CD8-positive, alpha-beta memory T cell (primary cell): Measurements from ENCODE around the gene CDC25A. TPM values are rescaled to one million over a fixed set of nuclear protein-coding genes. Genes with fewer than 3 reads are reported as not detected.
A peak's percentile ranks its signal among the peaks of the same experiment; 100 is the strongest.

Source experiments
- CTCF ChIA-PET: fragments of 350-600 bp; sonication (Branson Sonifier 250); formaldehyde crosslinking; loops from one replicate; lab custom pipeline; 2021; ENCODE audit warnings: antibody characterized with exemption; lab: Charles Lee
- POLR2A ChIA-PET: fragments of 350-600 bp; sonication (Branson Sonifier 250); formaldehyde crosslinking; loops from one replicate; lab custom pipeline; 2021; ENCODE audit warnings: antibody characterized with exemption; lab: Charles Lee
- DNase-seq, 5 donors: peaks; one replicate each; pipeline versions ENCODE4 v3.0.0 to v3.0.0-alpha.2; 2020 to 2022; ENCODE audit warnings: mixed read lengths in 1 of 5
- H3K27ac ChIP-seq: one replicate; pipeline ENCODE4 v1.7.0; 2013; ENCODE audit warnings: low read depth, mild to moderate bottlenecking, low read length, moderate library complexity
- H3K27me3 ChIP-seq: 2 replicates; pipeline ENCODE4 v1.7.0; 2013; ENCODE audit warnings: low read length, mild to moderate bottlenecking; ENCODE audit not compliant: insufficient read depth, poor library complexity, severe bottlenecking
- H3K36me3 ChIP-seq: 2 replicates; pipeline ENCODE4 v1.7.0; 2013; ENCODE audit warnings: mild to moderate bottlenecking, low read length, moderate library complexity; ENCODE audit not compliant: insufficient read depth
- H3K4me1 ChIP-seq: 2 replicates; pipeline ENCODE4 v1.7.0; 2013; ENCODE audit warnings: mild to moderate bottlenecking, low read length, moderate library complexity; ENCODE audit not compliant: insufficient read depth
- H3K4me3 ChIP-seq: 2 replicates; pipeline ENCODE4 v1.7.0; 2013; ENCODE audit warnings: mild to moderate bottlenecking, low read length
- H3K9me3 ChIP-seq: 2 replicates; pipeline ENCODE4 v1.7.0; 2013; ENCODE audit warnings: mild to moderate bottlenecking, low read length
- H3K27ac Mint-ChIP-seq, 8 donors: one replicate each; pipeline ENCODE4 v1.8.0; 2020 to 2021; ENCODE audit warnings: mixed read lengths in 8 of 8, mild to moderate bottlenecking in 6 of 8, inconsistent platforms in 3 of 8, moderate library complexity in 3 of 8
- H3K27me3 Mint-ChIP-seq, 2 donors: one replicate each; pipeline ENCODE4 v1.8.0; 2020 to 2021; ENCODE audit warnings: mixed read lengths in 2 of 2, mild to moderate bottlenecking in 1 of 2, moderate library complexity in 1 of 2
- H3K36me3 Mint-ChIP-seq, 3 donors: one replicate each; pipeline ENCODE4 v1.8.0; 2020 to 2021; ENCODE audit warnings: mixed read lengths in 3 of 3, inconsistent platforms in 1 of 3, mild to moderate bottlenecking in 1 of 3
- H3K4me1 Mint-ChIP-seq, 3 donors: one replicate each; pipeline ENCODE4 v1.8.0; 2020 to 2021; ENCODE audit warnings: mixed read lengths in 3 of 3, inconsistent platforms in 1 of 3, mild to moderate bottlenecking in 1 of 3
- H3K4me3 Mint-ChIP-seq, 7 donors: one replicate each; pipeline ENCODE4 v1.8.0; 2020 to 2021; ENCODE audit warnings: mixed read lengths in 7 of 7, mild to moderate bottlenecking in 6 of 7, moderate library complexity in 4 of 7, inconsistent platforms in 2 of 7
- H3K9me3 Mint-ChIP-seq, 5 donors: one replicate each; pipeline ENCODE4 v1.8.0; 2020 to 2022; ENCODE audit warnings: mixed read lengths in 5 of 5, mild to moderate bottlenecking in 3 of 5, moderate library complexity in 2 of 5, inconsistent platforms in 1 of 5
- polyA plus RNA-seq: library from polyadenylated mRNA; unstranded; fragments of 300-500 nt; fragmentation: Illumina TruSeq; gene quantifications from one replicate; pipeline ENCODE4 v1.2.3, GENCODE V29; 2021
- total RNA-seq, 2 experiments: library from RNA; stranded (reverse); gene quantifications; one replicate each; pipeline ENCODE4 v1.2.3, GENCODE V29; 2021

Gene CDC25A
- total and polyA plus RNA-seq, 3 experiments from 2014 or later = 58.4 to 58.8 TPM; not detected in 1

- H3K4me3 ChIP-seq = no peak within 1 kb of the TSS
- ChIA-PET CTCF (interaction anchor here (0.9 kb wide), 1 partner anchor 18 kb away, joined by 3 read pairs; the partner anchor contains the start of gene ZNF589), POLR2A (no interaction called here)
- no peaks in the 10 kb centered on the region for H3K9me3 ChIP-seq
- peaks cover 7 to 11% of the 10 kb centered on the region in 2 donors for H3K27me3 Mint-ChIP-seq
- no peaks in the 10 kb centered on the region for H3K36me3 ChIP-seq
- no peaks in the 10 kb centered on the region for H3K27me3 ChIP-seq
- H3K9me3 Mint-ChIP-seq = no peaks in the 10 kb centered on the region
- H3K27ac Mint-ChIP-seq = peak within 1 kb of the TSS in 2 of 8 donors; percentile 3 to 81
- no peaks in the 10 kb centered on the region for H3K36me3 Mint-ChIP-seq
- H3K27ac ChIP-seq = no peak within 1 kb of the TSS
- H3K4me1 ChIP-seq = no peaks in the 10 kb centered on the region
- peak within 1 kb of the TSS in 1 of 7 donors; percentile 61 for H3K4me3 Mint-ChIP-seq
- DNase-seq = no peak
- peaks cover 5 to 10% (median 9%) of the 10 kb centered on the region in 3 donors for H3K4me1 Mint-ChIP-seq
Observed at GRCh38 chr3:48222616-48223513, 34.6 kb upstream of the CDC25A start, which contains the start of gene CAMP. Gene CAMP, plus strand, starts transcription at chr3:48223495. Its CDS starts 17 bp downstream, at chr3:48223512.

DNA sequence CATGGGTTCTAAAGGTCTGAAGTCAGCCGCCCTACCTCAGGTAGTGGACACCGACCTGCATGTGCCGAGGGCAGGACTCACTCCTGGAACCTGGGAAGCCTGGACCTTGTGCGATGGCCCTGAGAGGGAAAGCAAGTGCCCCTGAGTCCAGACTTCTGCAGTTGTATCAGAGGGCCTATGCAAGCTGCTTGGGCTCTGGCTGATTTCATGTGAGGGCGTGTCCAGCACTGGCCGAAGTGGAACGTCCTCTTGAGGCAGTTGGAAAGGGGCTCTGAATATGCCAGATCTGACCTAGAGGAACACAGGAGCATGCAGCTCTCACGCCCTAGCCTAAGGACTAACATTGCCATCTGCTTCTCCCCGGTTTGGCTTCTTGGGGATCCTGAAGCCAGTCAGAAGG lies 32.5 kb upstream of the CDC25A start:
- POLR2A ChIA-PET = no interaction called here
- no peak overlapping the region for H3K4me3 Mint-ChIP-seq
- H3K27ac Mint-ChIP-seq = no peak overlapping the region
- no peaks in the 10 kb centered on the region for H3K9me3 Mint-ChIP-seq
- Histone ChIP-seq H3K4me3 (no peak overlapping the region), H3K27me3 (no peaks in the 10 kb centered on the region), H3K4me1 (no peaks in the 10 kb centered on the region), H3K27ac (no peak overlapping the region), H3K36me3 (no peaks in the 10 kb centered on the region), H3K9me3 (no peaks in the 10 kb centered on the region)
- no peak for DNase-seq
- no peaks in the 10 kb centered on the region for H3K36me3 Mint-ChIP-seq
- CTCF ChIA-PET = no interaction called here
- H3K27me3 Mint-ChIP-seq = peaks cover 4 to 5% of the 10 kb centered on the region in 2 donors
- H3K4me1 Mint-ChIP-seq = no peaks in the 10 kb centered on the region

GRCh38 chr3:48219543-48219942 lies 31.3 kb upstream of the CDC25A start:
- CTCF ChIA-PET = no interaction called here
- no peaks in the 10 kb centered on the region for H3K27me3 ChIP-seq
- POLR2A ChIA-PET = interaction anchor here (0.6 kb wide), 1 partner anchor 593 kb away, joined by 4 read pairs; no protein-coding TSS in a partner anchor
- no peaks in the 10 kb centered on the region for H3K9me3 Mint-ChIP-seq
- H3K36me3 ChIP-seq = no peaks in the 10 kb centered on the region
- H3K4me1 ChIP-seq = no peaks in the 10 kb centered on the region
- no peak overlapping the region for H3K4me3 Mint-ChIP-seq
- no peaks in the 10 kb centered on the region for H3K4me1 Mint-ChIP-seq
- no peak overlapping the region for H3K27ac Mint-ChIP-seq
- H3K27ac ChIP-seq = no peak overlapping the region
- DNase-seq = no peak
- no peaks in the 10 kb centered on the region for H3K9me3 ChIP-seq
- no peaks in the 10 kb centered on the region for H3K36me3 Mint-ChIP-seq
- peaks cover 0 to 5% of the 10 kb centered on the region in 2 donors for H3K27me3 Mint-ChIP-seq
- H3K4me3 ChIP-seq = no peak overlapping the region

GRCh38 chr3:48218537-48218936 lies 30.3 kb upstream of the CDC25A start:
- no peaks in the 10 kb centered on the region for H3K27me3 ChIP-seq
- Mint-ChIP-seq H3K4me3 (no peak overlapping the region), H3K4me1 (no peaks in the 10 kb centered on the region), H3K36me3 (no peaks in the 10 kb centered on the region), H3K27me3 (peaks cover 0 to 2% of the 10 kb centered on the region in 2 donors), H3K9me3 (no peaks in the 10 kb centered on the region), H3K27ac (no peak overlapping the region)
- no peak overlapping the region for H3K27ac ChIP-seq
- H3K36me3 ChIP-seq = no peaks in the 10 kb centered on the region
- no peak overlapping the region for H3K4me3 ChIP-seq
- ChIA-PET CTCF (no interaction called here), POLR2A (no interaction called here)
- H3K9me3 ChIP-seq = no peaks in the 10 kb centered on the region
- no peak for DNase-seq
- no peaks in the 10 kb centered on the region for H3K4me1 ChIP-seq

DNA sequence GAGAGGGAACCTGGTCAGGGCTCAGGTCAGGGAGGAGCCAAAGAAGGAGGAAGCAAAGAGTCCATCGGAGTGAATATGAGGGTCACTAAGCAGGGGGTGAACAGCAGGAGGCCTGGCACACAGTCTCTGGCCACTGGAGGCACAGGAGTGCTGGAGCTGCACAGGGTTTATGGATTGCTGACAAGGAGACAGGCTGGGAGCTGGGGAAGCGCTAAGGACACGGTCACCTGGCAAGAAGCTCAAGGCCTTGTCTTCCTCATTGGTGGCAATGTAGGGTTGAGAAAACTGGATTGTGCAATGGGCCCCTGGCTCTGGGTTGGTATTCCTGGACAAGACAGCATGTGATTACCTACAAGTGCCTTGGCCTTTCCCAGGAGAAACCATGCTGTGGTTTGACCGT lies 29.2 kb upstream of the CDC25A start:
- Mint-ChIP-seq H3K36me3 (no peaks in the 10 kb centered on the region), H3K4me3 (no peak overlapping the region), H3K27me3 (peaks cover 0 to 2% of the 10 kb centered on the region in 2 donors), H3K4me1 (no peaks in the 10 kb centered on the region), H3K27ac (peak overlapping the region in 1 of 8 donors; percentile 7), H3K9me3 (no peaks in the 10 kb centered on the region)
- Histone ChIP-seq H3K27me3 (no peaks in the 10 kb centered on the region), H3K9me3 (no peaks in the 10 kb centered on the region), H3K36me3 (no peaks in the 10 kb centered on the region), H3K4me1 (no peaks in the 10 kb centered on the region), H3K27ac (no peak overlapping the region), H3K4me3 (no peak overlapping the region)
- POLR2A ChIA-PET = no interaction called here
- DNase-seq = no peak
- CTCF ChIA-PET = no interaction called here

- no peaks in the 10 kb centered on the region for H3K27me3 ChIP-seq
- Mint-ChIP-seq H3K27me3 (peaks cover 0 to 2% of the 10 kb centered on the region in 2 donors), H3K4me3 (no peak overlapping the region), H3K9me3 (no peaks in the 10 kb centered on the region), H3K27ac (no peak overlapping the region), H3K36me3 (no peaks in the 10 kb centered on the region), H3K4me1 (no peaks in the 10 kb centered on the region)
- CTCF ChIA-PET = no interaction called here
- POLR2A ChIA-PET = no interaction called here
- H3K27ac ChIP-seq = no peak overlapping the region
- DNase-seq = no peak
- H3K4me1 ChIP-seq = no peaks in the 10 kb centered on the region
- H3K36me3 ChIP-seq = no peaks in the 10 kb centered on the region
- no peak overlapping the region for H3K4me3 ChIP-seq
- H3K9me3 ChIP-seq = no peaks in the 10 kb centered on the region
Observed at GRCh38 chr3:48215876-48216275, 27.7 kb upstream of the CDC25A start.

GRCh38 chr3:48215466-48215865 lies 27.2 kb upstream of the CDC25A start:
- ChIA-PET CTCF (no interaction called here), POLR2A (no interaction called here)
- H3K27me3 Mint-ChIP-seq = peaks cover 0 to 2% of the 10 kb centered on the region in 2 donors
- Histone ChIP-seq H3K4me1 (no peaks in the 10 kb centered on the region), H3K9me3 (no peaks in the 10 kb centered on the region), H3K4me3 (no peak overlapping the region), H3K27me3 (no peaks in the 10 kb centered on the region), H3K36me3 (no peaks in the 10 kb centered on the region), H3K27ac (no peak overlapping the region)
- no peaks in the 10 kb centered on the region for H3K4me1 Mint-ChIP-seq
- no peak overlapping the region for H3K4me3 Mint-ChIP-seq
- DNase-seq = no peak
- H3K9me3 Mint-ChIP-seq = no peaks in the 10 kb centered on the region
- no peak overlapping the region for H3K27ac Mint-ChIP-seq
- no peaks in the 10 kb centered on the region for H3K36me3 Mint-ChIP-seq

DNA sequence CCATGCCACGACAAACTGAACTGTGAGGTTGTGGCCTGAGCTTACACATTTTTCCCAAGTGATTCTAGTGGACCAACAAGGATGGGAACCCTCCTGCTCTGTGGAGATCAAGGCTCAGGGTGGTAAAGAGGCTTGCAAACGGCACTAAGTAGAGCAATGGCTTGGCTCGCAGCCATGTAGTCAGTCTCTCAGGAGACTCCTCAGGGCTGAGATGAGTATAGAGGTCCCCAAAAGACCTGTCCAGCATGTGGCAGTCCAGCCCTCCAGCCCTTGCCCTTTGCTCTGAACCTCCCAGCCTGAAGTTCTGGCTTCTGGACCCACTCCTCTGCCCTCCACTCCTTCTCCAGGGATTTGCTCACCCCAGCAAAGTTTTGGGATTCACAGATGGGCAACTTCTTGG lies 26.8 kb upstream of the CDC25A start:
- peak overlapping the region in 2 of 8 donors; percentile 6 to 78 for H3K27ac Mint-ChIP-seq
- H3K27me3 ChIP-seq = no peaks in the 10 kb centered on the region
- H3K4me1 ChIP-seq = no peaks in the 10 kb centered on the region
- H3K4me3 ChIP-seq = no peak overlapping the region
- H3K9me3 ChIP-seq = no peaks in the 10 kb centered on the region
- no peak for DNase-seq
- H3K27ac ChIP-seq = no peak overlapping the region
- ChIA-PET POLR2A (no interaction called here), CTCF (no interaction called here)
- H3K4me1 Mint-ChIP-seq = peaks cover 0 to under 1% (median 0%) of the 10 kb centered on the region in 3 donors
- no peak overlapping the region for H3K4me3 Mint-ChIP-seq
- H3K9me3 Mint-ChIP-seq = no peaks in the 10 kb centered on the region
- no peaks in the 10 kb centered on the region for H3K36me3 ChIP-seq
- H3K36me3 Mint-ChIP-seq = no peaks in the 10 kb centered on the region
- peaks cover 0 to 5% of the 10 kb centered on the region in 2 donors for H3K27me3 Mint-ChIP-seq
